ENCODE data around the gene SMC1B.

GRCh38 chr22:45305456-45306075 lies 107.8 kb downstream of the SMC1B start:
- TF ChIP-seq CTCF (IDR thresholded peaks at IDR 0.05; ENCODE audit: low read depth, low read length, missing input control): no peak
- no peak for TF ChIP-seq SP1 (IDR thresholded peaks at IDR 0.05)
- TF ChIP-seq MAX (IDR thresholded peaks at IDR 0.05): no peak
- TF ChIP-seq YY1 (IDR thresholded peaks at IDR 0.05): no peak
